Retinal pigment epithelial cell (primary cell): Measurements from ENCODE around the gene NABP1.
"Not testable (repeated sequence)": the region's sequence is repeated elsewhere in the genome, so short reads cannot be mapped to it uniquely, and the experiment has no call there.

Experiments
- DNase-seq: peaks from one replicate; pipeline ENCODE4 v3.0.0-alpha.2; 2010; ENCODE audit warnings: low read depth
- H3K4me3 ChIP-seq: 2 replicates; pipeline ENCODE4 v1.5.1; 2011; ENCODE audit warnings: mild to moderate bottlenecking, low read length, control low read depth, moderate library complexity
- CTCF ChIP-seq: conservative IDR thresholded peaks from 2 replicates; pipeline ENCODE4 v1.5.1; 2011; ENCODE audit warnings: low read depth, low read length, control low read depth, inconsistent platforms

Gene NABP1

GRCh38 chr2:191641609-191642008, 36.3 kb upstream of the NABP1 start:
- TF ChIP-seq CTCF: no peak
- H3K4me3 ChIP-seq: no peak overlapping the region

GRCh38 chr2:191642541-191642940, 35.4 kb upstream of the NABP1 start:
- no peak for TF ChIP-seq CTCF
- H3K4me3 ChIP-seq: no peak overlapping the region
- no peak for DNase-seq

More at GRCh38 chr2:191641609-191642008, 36.3 kb upstream of the NABP1 start:
- no peak for DNase-seq

- no peak overlapping the region for H3K4me3 ChIP-seq
- DNase-seq: no peak
- TF ChIP-seq CTCF: no peak
Measured at GRCh38 chr2:191643429-191643828, 34.5 kb upstream of the NABP1 start.

GRCh38 chr2:191644613-191645012, 33.3 kb upstream of the NABP1 start:
- not testable (repeated sequence) for DNase-seq

GRCh38 chr2:191645032-191645431, 32.9 kb upstream of the NABP1 start:
- no peak for TF ChIP-seq CTCF
- no peak overlapping the region for H3K4me3 ChIP-seq
- no peak for DNase-seq

More at GRCh38 chr2:191644613-191645012, 33.3 kb upstream of the NABP1 start:
- not testable (repeated sequence) for H3K4me3 ChIP-seq

GRCh38 chr2:191645434-191646162, 32.3 kb upstream of the NABP1 start:
- no peak for TF ChIP-seq CTCF
- no peak for DNase-seq

GRCh38 chr2:191646163-191646902, 31.6 kb upstream of the NABP1 start:
- H3K4me3 ChIP-seq: no peak overlapping the region
- TF ChIP-seq CTCF: no peak
- no peak for DNase-seq

More at GRCh38 chr2:191645434-191646162, 32.3 kb upstream of the NABP1 start:
- H3K4me3 ChIP-seq: no peak overlapping the region
